IMR-90 (cell line): ENCODE results near the gene EIF4EBP2. TPM values are rescaled to one million over a fixed set of nuclear protein-coding genes. Genes with fewer than 3 reads are reported as not detected.

ENCODE experiments used
- ATAC-seq: fragments of 200-7000 bp; cut with Tn5 transposase; 2 replicates; pipeline ENCODE4 v1.9.1; 2020; ENCODE audit warnings: low read depth, mild to moderate bottlenecking, moderate library complexity
- BruUV-seq: library from RNA; stranded (reverse); fragments of 400-500 nt; replicated peaks from 2 replicates; lab custom pipeline; 2021; lab: Mats Ljungman, UMichigan
- CTCF ChIA-PET: fragments of 300-600 bp; formaldehyde crosslinking; extraction: SDS; loops from one replicate; lab custom pipeline; 2021; ENCODE audit warnings: antibody characterized with exemption; lab: Yijun Ruan, JAX
- POLR2A ChIA-PET: fragments of 300-600 bp; sonication (Branson Sonifier 250); formaldehyde crosslinking; loops from one replicate; lab custom pipeline; 2022; ENCODE audit warnings: antibody characterized with exemption; ENCODE audit not compliant: unreplicated experiment; lab: Charles Lee
- DNase-seq: peaks from one replicate; pipeline ENCODE4 v3.0.0; 2013
- H2AFZ ChIP-seq: replicated peaks from 2 replicates; pipeline ENCODE3; 2013; ENCODE audit warnings: low read length, mild to moderate bottlenecking; ENCODE audit not compliant: poor library complexity
- H2AK5ac ChIP-seq: 2 replicates; pipeline ENCODE4 v1.6.1; 2013; ENCODE audit warnings: low read depth, low read length, inconsistent platforms
- H2AK9ac ChIP-seq: replicated peaks from 2 replicates; pipeline ENCODE3; 2013; ENCODE audit warnings: mild to moderate bottlenecking, low read depth, low read length, moderate library complexity; ENCODE audit not compliant: poor library complexity
- H2BK120ac ChIP-seq: 2 replicates; pipeline ENCODE4 v1.6.1; 2013; ENCODE audit warnings: low read depth, low read length, inconsistent platforms
- H2BK15ac ChIP-seq: 3 replicates; pipeline ENCODE4 v1.6.1; 2013; ENCODE audit warnings: low read depth, low read length, inconsistent platforms
- H2BK20ac ChIP-seq: 2 replicates; pipeline ENCODE4 v1.6.1; 2013; ENCODE audit warnings: low read depth, mild to moderate bottlenecking, inconsistent platforms, low read length, moderate library complexity
- H2BK5ac ChIP-seq: 2 replicates; pipeline ENCODE4 v1.6.1; 2013; ENCODE audit warnings: mild to moderate bottlenecking, low read depth, low read length, inconsistent platforms; ENCODE audit not compliant: poor library complexity, severe bottlenecking
- H3K14ac ChIP-seq: replicated peaks from 2 replicates; pipeline ENCODE4 v1.6.1; 2013; ENCODE audit warnings: low read depth, low read length, inconsistent platforms
- H3K18ac ChIP-seq: 2 replicates; pipeline ENCODE4 v1.6.1; 2013; ENCODE audit warnings: low read depth, low read length, control low read depth
- H3K23ac ChIP-seq: 2 replicates; pipeline ENCODE4 v1.6.1; 2013; ENCODE audit warnings: low read depth, low read length, inconsistent platforms
- H3K27ac ChIP-seq: 2 replicates; pipeline ENCODE4 v1.5.1; 2013; ENCODE audit warnings: mild to moderate bottlenecking, control low read depth, low read length; ENCODE audit not compliant: insufficient read depth
- H3K27me3 ChIP-seq: 2 replicates; pipeline ENCODE4 v1.6.1; 2013; ENCODE audit warnings: low read length; ENCODE audit not compliant: control insufficient read depth, insufficient read depth
- H3K36me3 ChIP-seq: 2 replicates; pipeline ENCODE4 v1.6.1; 2013; ENCODE audit warnings: low read length, mixed read lengths; ENCODE audit not compliant: control insufficient read depth, insufficient read depth
- H3K4ac ChIP-seq: 2 replicates; pipeline ENCODE4 v1.6.1; 2013; ENCODE audit warnings: low read depth, low read length, inconsistent platforms
- H3K4me1 ChIP-seq: 2 replicates; pipeline ENCODE4 v1.6.1; 2013; ENCODE audit warnings: low read length, mixed read lengths; ENCODE audit not compliant: control insufficient read depth, insufficient read depth
- H3K4me2 ChIP-seq: 2 replicates; pipeline ENCODE4 v1.6.1; 2013; ENCODE audit warnings: low read depth, mild to moderate bottlenecking, control low read depth, low read length, moderate library complexity
- H3K4me3 ChIP-seq: 2 replicates; pipeline ENCODE4 v1.5.1; 2013; ENCODE audit warnings: low read depth, mild to moderate bottlenecking, control low read depth, low read length, moderate library complexity; ENCODE audit not compliant: insufficient read depth
- H3K56ac ChIP-seq: 2 replicates; pipeline ENCODE4 v1.6.1; 2013; ENCODE audit warnings: low read length, inconsistent platforms; ENCODE audit not compliant: insufficient read depth; ENCODE audit errors: extremely low read depth
- H3K79me1 ChIP-seq, 2 experiments: 2 replicates each; pipeline ENCODE4 v1.6.1; 2013; ENCODE audit warnings: low read length in 2 of 2, inconsistent platforms in 1 of 2, low read depth in 1 of 2
- H3K9ac ChIP-seq: 2 replicates; pipeline ENCODE4 v1.6.1; 2013; ENCODE audit warnings: low read depth, low read length, control low read depth
- H3K9me1 ChIP-seq: 2 replicates; pipeline ENCODE4 v1.6.1; 2013; ENCODE audit warnings: low read length, inconsistent platforms; ENCODE audit not compliant: insufficient read depth
- H3K9me3 ChIP-seq: 2 replicates; pipeline ENCODE4 v1.6.1; 2013; ENCODE audit warnings: low read length; ENCODE audit not compliant: control insufficient read depth, insufficient read depth
- H4K20me1 ChIP-seq: 2 replicates; pipeline ENCODE4 v1.6.1; 2013; ENCODE audit warnings: low read length, inconsistent platforms; ENCODE audit not compliant: insufficient read depth
- H4K5ac ChIP-seq: 2 replicates; pipeline ENCODE4 v1.6.1; 2013; ENCODE audit warnings: mild to moderate bottlenecking, low read depth, low read length, control low read depth
- H4K8ac ChIP-seq, 2 experiments: 2 replicates each; pipeline ENCODE4 v1.6.1; 2013; ENCODE audit warnings: low read depth in 2 of 2, low read length in 2 of 2, control low read depth in 1 of 2, inconsistent platforms in 1 of 2
- H4K91ac ChIP-seq: 2 replicates; pipeline ENCODE4 v1.6.1; 2013; ENCODE audit warnings: low read depth, low read length, inconsistent platforms; ENCODE audit not compliant: insufficient read depth
- CEBPB ChIP-seq: IDR thresholded peaks from 2 replicates; pipeline ENCODE4 v1.6.1; 2012; ENCODE audit warnings: low read depth, low read length, improper control_type of control experiment
- FOS ChIP-seq: fragments of 150-350 bp; IDR thresholded peaks from 2 replicates; pipeline ENCODE4 v1.6.1; 2016; ENCODE audit warnings: low read depth, low read length
- USF2 ChIP-seq: fragments of 150-350 bp; IDR thresholded peaks from 2 replicates; pipeline ENCODE4 v1.6.1; 2017; ENCODE audit warnings: mild to moderate bottlenecking, antibody characterized with exemption, low read length, low read depth
- WGBS, 2 experiments: methylation state at CpG; one replicate each; pipeline versions ENCODE4 v1.1.5 to v1.1.7; 2013; ENCODE audit warnings: missing lambda C conversion rate in 2 of 2; ENCODE audit not compliant: insufficient read length in 1 of 2; ENCODE audit errors: extremely low coverage in 2 of 2; 5-methylcytosine and 5-hydroxymethylcytosine counted together
- dilution Hi-C: fragments of 300-500 bp; cut with HindIII; formaldehyde crosslinking; loops from one replicate; pipeline ENCODE4 v1.14.3; 2018; ENCODE audit warnings: low sequenced_read_pairs; ENCODE audit not compliant: unreplicated experiment
- in situ Hi-C: fragments of 300-500 bp; cut with MboI; formaldehyde crosslinking; loops from 3 replicates; pipeline ENCODE4 v1.14.3; 2019; ENCODE audit warnings: low sequenced_read_pairs, inconsistent platforms, mixed read lengths
- intact Hi-C: fragments of 100-400 bp; cut with micrococcal nuclease; formaldehyde crosslinking; loops from 2 replicates; pipeline ENCODE4 v1.10.0; 2022
- polyA plus RNA-seq, 3 experiments: library from polyadenylated mRNA; depleted of rRNA; stranded (reverse); fragments of >200 nt; gene quantifications; 2 replicates each; pipeline ENCODE4 v1.2.3, GENCODE V29; 2012; ENCODE audit warnings: low replicate concordance in 1 of 3
- total RNA-seq: library from RNA; depleted of rRNA; stranded (reverse); fragments of >200 nt; gene quantifications from 2 replicates; pipeline ENCODE4 v1.2.3, GENCODE V29; 2012

Gene EIF4EBP2
- total and polyA plus RNA-seq, 2 of the 4 experiments (the other 2 are of a cell fraction) = 13.7 to 15.6 TPM

- Histone ChIP-seq H2AFZ (no peak overlapping the region), H4K91ac (no peak overlapping the region), H3K36me3 (no peaks in the 10 kb centered on the region), H2BK120ac (no peak overlapping the region), H3K27me3 (peaks cover 22% of the 10 kb centered on the region), H4K8ac (no peak overlapping the region), H2BK15ac (no peak overlapping the region), H4K5ac (no peak overlapping the region), H4K20me1 (no peaks in the 10 kb centered on the region), H2AK5ac (no peak overlapping the region), H2AK9ac (peak overlapping the region; percentile 31), H3K4me3 (no peak overlapping the region), H2BK20ac (no peak overlapping the region), H3K18ac (no peak overlapping the region), H2BK5ac (no peak overlapping the region), H3K9me1 (no peaks in the 10 kb centered on the region), H3K56ac (no peak overlapping the region), H3K79me1 (no peaks in the 10 kb centered on the region), H3K27ac (no peak overlapping the region), H3K23ac (no peak overlapping the region), H3K9ac (no peak overlapping the region), H3K9me3 (no peaks in the 10 kb centered on the region), H3K4me2 (no peak overlapping the region), H3K14ac (no peak overlapping the region), H3K4ac (no peak overlapping the region), H3K4me1 (no peaks in the 10 kb centered on the region)
- no TSS peak for BruUV-seq
- DNase-seq = no peak
- no peak for ATAC-seq
- no peak for TF ChIP-seq FOS
- no peak for TF ChIP-seq USF2
- TF ChIP-seq CEBPB = peak; percentile 75
- intact Hi-C loops = no loop called here
- no CpG with 5 or more reads among the region's 1 CpG for WGBS, 2 experiments
- CTCF ChIA-PET = no interaction called here
- dilution Hi-C loops = no loop called here
- POLR2A ChIA-PET = no interaction called here
- in situ Hi-C loops = no loop called here
Measured at GRCh38 chr10:70396140-70396539, 7.8 kb upstream of the EIF4EBP2 start.
